Suprapubic skin (tissue), 3 donors: ENCODE data around the gene GPR108.

Experiments used
- CTCF ChIP-seq, 2 donors: fragments of 200-600 bp in 1 of 2; fragments of 450-650 bp in 1 of 2; sonication (generic) in 1 of 2; IDR thresholded peaks; one replicate each; pipeline ENCODE4 v1.5.1; 2016 to 2019; ENCODE audit warnings: antibody characterized with exemption in 2 of 2, mild to moderate bottlenecking in 1 of 2, moderate library complexity in 1 of 2
- POLR2AphosphoS5 ChIP-seq, 3 donors: sonication (generic); formaldehyde crosslinking; IDR thresholded peaks; one replicate each; pipeline ENCODE4 v1.6.1; 2017; ENCODE audit warnings: antibody characterized with exemption in 3 of 3

GRCh38 chr19:6713773-6714692 is 23.3 kb downstream of the GPR108 start:
- TF ChIP-seq CTCF (IDR thresholded peaks at IDR 0.05) (no peak), POLR2AphosphoS5 (IDR thresholded peaks at IDR 0.05) (no peak)
